ENCODE measurements around the gene INS. TPM values are rescaled to one million over a fixed set of nuclear protein-coding genes. Genes with fewer than 3 reads are reported as not detected.

The INS gene
- total and polyA plus RNA-seq, 10 of the 15 experiments (the other 5 are each of a cell fraction or from before 2014, with no cell fraction given), result not detected

GRCh38 chr11:2139621-2140337, 21.2 kb downstream of the INS start:
- BruUV-seq (replicated peaks), result no TSS peak
- in situ Hi-C loops (cut with MboI) (no loop called here), intact Hi-C loops (cut with micrococcal nuclease; ENCODE audit: unreplicated experiment) (no loop called here)
- DNase-seq (ENCODE audit: low read depth, low spot score) (no peak), ATAC-seq (no peak), FAIRE-seq (no peak)
- WGBS (ENCODE audit: insufficient coverage, insufficient replicate concordance, low lambda C conversion rate, missing lambda C conversion rate), result 39% methylated on average over 41 of the region's 57 CpGs
- Histone ChIP-seq H3K4me1 (ENCODE audit: control insufficient read depth, insufficient read depth, low read length) (no peaks in the 10 kb centered on the region), H4K20me1 (ENCODE audit: control insufficient read depth, insufficient read depth) (no peaks in the 10 kb centered on the region), H3K4me2 (ENCODE audit: control insufficient read depth, insufficient read depth) (no peak overlapping the region), H2AFZ (ENCODE audit: control insufficient read depth, low read depth, low read length) (no peak overlapping the region), H3K9ac (ENCODE audit: control insufficient read depth, insufficient read depth, low read length) (no peak overlapping the region), H3K4me3 (no peak overlapping the region), H3K27me3 (replicated peaks in 1 of 2; ENCODE audit: control insufficient read depth in 2 of 2, insufficient read depth in 2 of 2, low read length in 1 of 2) (peaks cover 3 to 8% of the 10 kb centered on the region in 2 experiments; a peak in 3 of 4 replicates), H3K79me2 (ENCODE audit: control insufficient read depth, insufficient read depth, low read length) (no peaks in the 10 kb centered on the region), H3K27ac (ENCODE audit: control insufficient read depth, insufficient read depth) (no peak overlapping the region), H3K36me3 (ENCODE audit: control insufficient read depth in 2 of 2, insufficient read depth in 2 of 2, low read length in 1 of 2) (no peaks in the 10 kb centered on the region), H3K9me3 (replicated peaks; ENCODE audit: control insufficient read depth, insufficient read depth, low read length) (no peaks in the 10 kb centered on the region)
- ChIA-PET POLR2A (no interaction called here), SMC1A (ENCODE audit: uncharacterized antibody, unreplicated experiment) (no interaction called here), RAD21 (ENCODE audit: unreplicated experiment) (no interaction called here), CTCF (no interaction called here)
- TF ChIP-seq TCF7 (IDR thresholded peaks at IDR 0.05; ENCODE audit: borderline replicate concordance) (no peak), NR2C1 (IDR thresholded peaks at IDR 0.05) (no peak), RB1 (IDR thresholded peaks at IDR 0.05; ENCODE audit: borderline replicate concordance) (no peak), RBBP5 (conservative IDR thresholded peaks at IDR 0.05) (no peak), FOXK2 (IDR thresholded peaks at IDR 0.05) (no peak), E2F8 (IDR thresholded peaks at IDR 0.05; ENCODE audit: low read depth, partially characterized antibody) (no peak), HCFC1 (IDR thresholded peaks at IDR 0.05; ENCODE audit: low read length) (no peak), ZNF592 (IDR thresholded peaks at IDR 0.05) (no peak), NBN (IDR thresholded peaks at IDR 0.05) (no peak), EP300 (IDR thresholded peaks at IDR 0.05; ENCODE audit: borderline replicate concordance in 1 of 2, control insufficient read depth in 1 of 2, low read depth in 2 of 2, low read length in 2 of 2) (no peak), SMAD5 (IDR thresholded peaks at IDR 0.05; ENCODE audit: low read depth) (no peak), SREBF1 (IDR thresholded peaks at IDR 0.05; ENCODE audit: low read length) (no peak), SUPT20H (IDR thresholded peaks at IDR 0.05; ENCODE audit: borderline replicate concordance, control insufficient read depth, low read depth, low read length) (no peak), NFXL1 (IDR thresholded peaks at IDR 0.05; ENCODE audit: borderline replicate concordance) (no peak), JUNB (IDR thresholded peaks at IDR 0.05) (no peak), HDAC6 (IDR thresholded peaks at IDR 0.05; ENCODE audit: unreplicated experiment) (no peak), CHD4 (IDR thresholded peaks at IDR 0.05) (no peak)
- TF ChIP-seq, protein P1, sequence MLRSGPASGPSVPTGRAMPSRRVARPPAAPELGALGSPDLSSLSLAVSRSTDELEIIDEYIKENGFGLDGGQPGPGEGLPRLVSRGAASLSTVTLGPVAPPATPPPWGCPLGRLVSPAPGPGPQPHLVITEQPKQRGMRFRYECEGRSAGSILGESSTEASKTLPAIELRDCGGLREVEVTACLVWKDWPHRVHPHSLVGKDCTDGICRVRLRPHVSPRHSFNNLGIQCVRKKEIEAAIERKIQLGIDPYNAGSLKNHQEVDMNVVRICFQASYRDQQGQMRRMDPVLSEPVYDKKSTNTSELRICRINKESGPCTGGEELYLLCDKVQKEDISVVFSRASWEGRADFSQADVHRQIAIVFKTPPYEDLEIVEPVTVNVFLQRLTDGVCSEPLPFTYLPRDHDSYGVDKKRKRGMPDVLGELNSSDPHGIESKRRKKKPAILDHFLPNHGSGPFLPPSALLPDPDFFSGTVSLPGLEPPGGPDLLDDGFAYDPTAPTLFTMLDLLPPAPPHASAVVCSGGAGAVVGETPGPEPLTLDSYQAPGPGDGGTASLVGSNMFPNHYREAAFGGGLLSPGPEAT (IDR thresholded peaks at IDR 0.05; ENCODE audit: low read depth), result no peak
